ENCODE measurements around the gene DAZ2.
"Not testable (repeated sequence)": the region's sequence is repeated elsewhere in the genome, so short reads cannot be mapped to it uniquely, and the experiment has no call there.

DAZ2 gene, protein sequence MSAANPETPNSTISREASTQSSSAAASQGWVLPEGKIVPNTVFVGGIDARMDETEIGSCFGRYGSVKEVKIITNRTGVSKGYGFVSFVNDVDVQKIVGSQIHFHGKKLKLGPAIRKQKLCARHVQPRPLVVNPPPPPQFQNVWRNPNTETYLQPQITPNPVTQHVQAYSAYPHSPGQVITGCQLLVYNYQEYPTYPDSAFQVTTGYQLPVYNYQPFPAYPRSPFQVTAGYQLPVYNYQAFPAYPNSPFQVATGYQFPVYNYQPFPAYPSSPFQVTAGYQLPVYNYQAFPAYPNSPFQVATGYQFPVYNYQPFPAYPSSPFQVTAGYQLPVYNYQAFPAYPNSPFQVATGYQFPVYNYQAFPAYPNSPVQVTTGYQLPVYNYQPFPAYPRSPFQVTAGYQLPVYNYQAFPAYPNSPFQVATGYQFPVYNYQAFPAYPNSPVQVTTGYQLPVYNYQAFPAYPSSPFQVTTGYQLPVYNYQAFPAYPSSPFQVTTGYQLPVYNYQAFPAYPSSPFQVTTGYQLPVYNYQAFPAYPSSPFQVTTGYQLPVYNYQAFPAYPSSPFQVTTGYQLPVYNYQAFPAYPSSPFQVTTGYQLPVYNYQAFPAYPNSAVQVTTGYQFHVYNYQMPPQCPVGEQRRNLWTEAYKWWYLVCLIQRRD

DNA sequence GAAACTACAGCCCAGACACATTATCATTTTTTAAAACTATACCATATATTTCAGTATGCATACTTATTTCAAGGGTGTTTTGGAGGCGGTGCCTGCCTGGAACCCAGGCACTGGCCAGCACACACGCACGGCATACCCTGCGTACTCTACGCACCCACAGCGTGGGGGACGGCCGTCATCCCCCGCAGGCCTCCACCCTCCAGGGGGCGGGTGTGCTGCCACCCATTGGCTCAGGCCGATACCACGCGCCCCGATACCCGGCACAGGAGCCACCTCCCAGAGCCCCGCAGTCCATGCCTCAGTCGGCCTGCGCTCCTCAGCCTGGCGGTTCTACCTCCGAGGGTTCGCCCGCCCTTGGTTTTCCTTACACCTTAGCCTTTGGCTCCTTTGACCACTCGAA lies at the start of gene DAZ2:
Gene DAZ2 (plus strand): TSS at position 301 of the 400 bp plus-strand sequence. CDS start 208 bp downstream, outside the sequence.
- not testable (repeated sequence) for FAIRE-seq; DNase-seq (ENCODE audit: low spot score)

DNA sequence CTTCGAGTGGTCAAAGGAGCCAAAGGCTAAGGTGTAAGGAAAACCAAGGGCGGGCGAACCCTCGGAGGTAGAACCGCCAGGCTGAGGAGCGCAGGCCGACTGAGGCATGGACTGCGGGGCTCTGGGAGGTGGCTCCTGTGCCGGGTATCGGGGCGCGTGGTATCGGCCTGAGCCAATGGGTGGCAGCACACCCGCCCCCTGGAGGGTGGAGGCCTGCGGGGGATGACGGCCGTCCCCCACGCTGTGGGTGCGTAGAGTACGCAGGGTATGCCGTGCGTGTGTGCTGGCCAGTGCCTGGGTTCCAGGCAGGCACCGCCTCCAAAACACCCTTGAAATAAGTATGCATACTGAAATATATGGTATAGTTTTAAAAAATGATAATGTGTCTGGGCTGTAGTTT lies 20.4 kb upstream of the DAZ2 start, which contains the start of gene DAZ1:
Gene DAZ1 (minus strand): TSS at position 101 of the 400 bp plus-strand sequence. CDS start 208 bp downstream, outside the sequence.
- FAIRE-seq; DNase-seq (ENCODE audit: low spot score): not testable (repeated sequence)

DNA sequence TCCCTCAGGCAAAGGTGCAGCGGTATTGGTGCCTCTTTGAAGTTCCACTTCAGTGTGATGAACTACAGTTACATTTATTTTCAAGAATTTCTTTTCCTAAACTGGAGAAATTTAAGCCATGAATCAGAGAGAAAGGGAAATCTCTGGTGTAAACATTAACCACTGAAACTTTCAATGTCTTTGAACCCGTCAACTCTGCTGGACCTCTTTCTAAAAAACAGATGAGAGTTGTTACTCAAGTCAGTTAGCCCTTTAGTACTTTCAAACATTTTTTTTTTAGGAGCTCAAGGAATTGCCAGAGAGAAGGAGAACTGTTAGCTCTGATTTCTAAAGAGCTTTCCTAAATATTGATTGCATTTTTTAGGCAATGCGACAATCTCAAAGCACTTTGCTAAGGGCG lies 11.9 kb upstream of the DAZ2 start:
- FAIRE-seq; DNase-seq (ENCODE audit: low spot score): not testable (repeated sequence)

DNA sequence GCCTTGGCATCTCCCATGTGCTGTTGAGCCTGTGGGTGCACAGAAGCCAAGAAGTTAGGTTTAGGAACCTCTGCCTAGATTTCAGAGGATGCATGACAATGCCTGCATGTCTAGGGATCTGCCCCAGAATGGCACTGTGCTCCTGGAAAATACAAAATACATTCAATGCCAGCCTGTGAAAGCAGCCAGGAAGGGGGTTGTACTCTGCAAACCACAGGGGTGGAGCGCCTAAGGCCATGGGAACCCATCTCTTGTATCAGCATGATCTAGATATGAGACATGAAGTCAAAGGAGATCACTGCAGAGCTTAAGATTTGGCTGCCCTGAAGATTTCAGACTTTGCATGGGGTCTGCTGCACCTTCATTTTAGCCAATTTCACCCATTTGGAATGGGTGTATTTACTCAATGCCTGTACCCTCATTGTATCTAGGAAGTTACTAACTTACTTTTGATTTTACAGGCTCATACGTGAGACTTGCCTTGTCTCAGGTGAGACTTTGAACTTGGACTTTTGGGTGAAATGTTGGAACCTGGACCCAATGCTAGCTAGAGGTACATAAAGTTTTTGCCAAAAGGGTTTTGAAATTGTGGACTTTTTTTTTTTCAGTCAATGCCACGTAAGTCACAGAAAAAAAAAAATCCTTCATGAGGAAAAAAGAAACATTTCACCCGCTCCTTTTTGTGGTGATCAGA lies 9.4 kb upstream of the DAZ2 start:
- DNase-seq (ENCODE audit: low spot score); FAIRE-seq: not testable (repeated sequence)

DNA sequence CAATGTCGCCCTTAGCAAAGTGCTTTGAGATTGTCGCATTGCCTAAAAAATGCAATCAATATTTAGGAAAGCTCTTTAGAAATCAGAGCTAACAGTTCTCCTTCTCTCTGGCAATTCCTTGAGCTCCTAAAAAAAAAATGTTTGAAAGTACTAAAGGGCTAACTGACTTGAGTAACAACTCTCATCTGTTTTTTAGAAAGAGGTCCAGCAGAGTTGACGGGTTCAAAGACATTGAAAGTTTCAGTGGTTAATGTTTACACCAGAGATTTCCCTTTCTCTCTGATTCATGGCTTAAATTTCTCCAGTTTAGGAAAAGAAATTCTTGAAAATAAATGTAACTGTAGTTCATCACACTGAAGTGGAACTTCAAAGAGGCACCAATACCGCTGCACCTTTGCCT lies 8.7 kb upstream of the DAZ2 start:
- DNase-seq (ENCODE audit: low spot score): not testable (repeated sequence)

More for the DNA sequence above, 8.7 kb upstream of the DAZ2 start:
- not testable (repeated sequence) for FAIRE-seq
